DND-41 (cell line): ENCODE data around the gene GIPR.

ENCODE experiments used
- ATAC-seq: fragments of 200-7000 bp; cut with Tn5 transposase; 3 replicates; pipeline ENCODE4 v1.9.1; 2021; ENCODE audit warnings: low read depth; ENCODE audit not compliant: insufficient read depth
- DNase-seq: peaks from one replicate; pipeline ENCODE4 v3.0.0-alpha.2; 2020
- H2AFZ ChIP-seq: 2 replicates; pipeline ENCODE4 v1.6.0; 2012; ENCODE audit warnings: low read depth, low read length
- H3K27ac ChIP-seq: 2 replicates; pipeline ENCODE4 v1.5.1; 2012; ENCODE audit warnings: low read length, inconsistent platforms
- H3K27me3 ChIP-seq: fragments of 200-600 bp; sonication (generic); 2 replicates; pipeline ENCODE4 v1.6.0; 2012; ENCODE audit warnings: low read length, mild to moderate bottlenecking, inconsistent platforms; ENCODE audit not compliant: insufficient read depth, poor library complexity
- H3K36me3 ChIP-seq: 2 replicates; pipeline ENCODE4 v1.5.1; 2012; ENCODE audit warnings: low read length, inconsistent platforms; ENCODE audit not compliant: insufficient read depth
- H3K4me1 ChIP-seq: 2 replicates; pipeline ENCODE4 v1.5.1; 2012; ENCODE audit warnings: mild to moderate bottlenecking, low read length; ENCODE audit not compliant: insufficient read depth
- H3K4me2 ChIP-seq: 2 replicates; pipeline ENCODE4 v1.6.0; 2012; ENCODE audit warnings: mild to moderate bottlenecking, moderate library complexity, low read length, inconsistent platforms; ENCODE audit not compliant: insufficient read depth
- H3K4me3 ChIP-seq, 2 experiments: fragments of 200-600 bp in 1 of 2; shearing (Covaris generic) in 1 of 2; 2 replicates each; pipeline ENCODE4 v1.5.1; 2012 to 2016; ENCODE audit warnings: inconsistent platforms in 2 of 2, low read length in 2 of 2, mild to moderate bottlenecking in 2 of 2, low read depth in 1 of 2, moderate library complexity in 1 of 2
- H3K79me2 ChIP-seq: 2 replicates; pipeline ENCODE4 v1.6.0; 2012; ENCODE audit warnings: low read length, inconsistent platforms; ENCODE audit not compliant: insufficient read depth
- H3K9ac ChIP-seq: 2 replicates; pipeline ENCODE4 v1.6.0; 2012; ENCODE audit warnings: low read depth, mild to moderate bottlenecking, inconsistent platforms, low read length, moderate library complexity
- H3K9me3 ChIP-seq: 2 replicates; pipeline ENCODE4 v1.5.1; 2012; ENCODE audit warnings: low read length, moderate library complexity, mild to moderate bottlenecking, inconsistent platforms; ENCODE audit not compliant: insufficient read depth, severe bottlenecking
- H4K20me1 ChIP-seq: 2 replicates; pipeline ENCODE4 v1.6.0; 2012; ENCODE audit warnings: low read length; ENCODE audit not compliant: insufficient read depth
- EZH2 ChIP-seq: IDR thresholded peaks from 3 replicates; pipeline ENCODE4 v1.6.1; 2012; ENCODE audit warnings: borderline replicate concordance, low read depth, mild to moderate bottlenecking, moderate library complexity, low read length, inconsistent platforms; ENCODE audit not compliant: severe bottlenecking
- TF ChIP-seq, protein P1 (sequence below): IDR thresholded peaks from 2 replicates; pipeline ENCODE4 v1.5.1; 2012; ENCODE audit warnings: borderline replicate concordance, low read length, moderate library complexity, mild to moderate bottlenecking; ENCODE audit not compliant: poor library complexity, severe bottlenecking; ENCODE audit errors: extremely low read depth

GIPR gene

GRCh38 chr19:45674946-45675345 lies 6.9 kb downstream of the GIPR start:
- H4K20me1 ChIP-seq = no peaks in the 10 kb centered on the region
- no peak overlapping the region for H3K9ac ChIP-seq
- H2AFZ ChIP-seq = no peak overlapping the region
- H3K4me3 ChIP-seq = no peak overlapping the region
- no peaks in the 10 kb centered on the region for H3K36me3 ChIP-seq
- DNase-seq (no peak), ATAC-seq (no peak)
- H3K79me2 ChIP-seq = no peaks in the 10 kb centered on the region
- TF ChIP-seq EZH2 = no peak
- TF ChIP-seq, protein P1, sequence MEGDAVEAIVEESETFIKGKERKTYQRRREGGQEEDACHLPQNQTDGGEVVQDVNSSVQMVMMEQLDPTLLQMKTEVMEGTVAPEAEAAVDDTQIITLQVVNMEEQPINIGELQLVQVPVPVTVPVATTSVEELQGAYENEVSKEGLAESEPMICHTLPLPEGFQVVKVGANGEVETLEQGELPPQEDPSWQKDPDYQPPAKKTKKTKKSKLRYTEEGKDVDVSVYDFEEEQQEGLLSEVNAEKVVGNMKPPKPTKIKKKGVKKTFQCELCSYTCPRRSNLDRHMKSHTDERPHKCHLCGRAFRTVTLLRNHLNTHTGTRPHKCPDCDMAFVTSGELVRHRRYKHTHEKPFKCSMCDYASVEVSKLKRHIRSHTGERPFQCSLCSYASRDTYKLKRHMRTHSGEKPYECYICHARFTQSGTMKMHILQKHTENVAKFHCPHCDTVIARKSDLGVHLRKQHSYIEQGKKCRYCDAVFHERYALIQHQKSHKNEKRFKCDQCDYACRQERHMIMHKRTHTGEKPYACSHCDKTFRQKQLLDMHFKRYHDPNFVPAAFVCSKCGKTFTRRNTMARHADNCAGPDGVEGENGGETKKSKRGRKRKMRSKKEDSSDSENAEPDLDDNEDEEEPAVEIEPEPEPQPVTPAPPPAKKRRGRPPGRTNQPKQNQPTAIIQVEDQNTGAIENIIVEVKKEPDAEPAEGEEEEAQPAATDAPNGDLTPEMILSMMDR = no peak
- H3K4me2 ChIP-seq = no peak overlapping the region
- no peak overlapping the region for H3K27ac ChIP-seq
- no peaks in the 10 kb centered on the region for H3K4me1 ChIP-seq
- no peaks in the 10 kb centered on the region for H3K27me3 ChIP-seq
- no peaks in the 10 kb centered on the region for H3K9me3 ChIP-seq

- Histone ChIP-seq H3K4me3 (no peak overlapping the region), H3K79me2 (no peaks in the 10 kb centered on the region), H3K36me3 (no peaks in the 10 kb centered on the region), H3K4me2 (no peak overlapping the region), H4K20me1 (no peaks in the 10 kb centered on the region), H3K27ac (no peak overlapping the region), H3K27me3 (no peaks in the 10 kb centered on the region), H3K9me3 (no peaks in the 10 kb centered on the region), H3K4me1 (peaks cover 11% of the 10 kb centered on the region), H3K9ac (no peak overlapping the region), H2AFZ (no peak overlapping the region)
- DNase-seq (no peak), ATAC-seq (no peak)
- no peak for TF ChIP-seq EZH2
- TF ChIP-seq, protein P1 = no peak
Measured at GRCh38 chr19:45676851-45677263, 8.8 kb downstream of the GIPR start.

DNA sequence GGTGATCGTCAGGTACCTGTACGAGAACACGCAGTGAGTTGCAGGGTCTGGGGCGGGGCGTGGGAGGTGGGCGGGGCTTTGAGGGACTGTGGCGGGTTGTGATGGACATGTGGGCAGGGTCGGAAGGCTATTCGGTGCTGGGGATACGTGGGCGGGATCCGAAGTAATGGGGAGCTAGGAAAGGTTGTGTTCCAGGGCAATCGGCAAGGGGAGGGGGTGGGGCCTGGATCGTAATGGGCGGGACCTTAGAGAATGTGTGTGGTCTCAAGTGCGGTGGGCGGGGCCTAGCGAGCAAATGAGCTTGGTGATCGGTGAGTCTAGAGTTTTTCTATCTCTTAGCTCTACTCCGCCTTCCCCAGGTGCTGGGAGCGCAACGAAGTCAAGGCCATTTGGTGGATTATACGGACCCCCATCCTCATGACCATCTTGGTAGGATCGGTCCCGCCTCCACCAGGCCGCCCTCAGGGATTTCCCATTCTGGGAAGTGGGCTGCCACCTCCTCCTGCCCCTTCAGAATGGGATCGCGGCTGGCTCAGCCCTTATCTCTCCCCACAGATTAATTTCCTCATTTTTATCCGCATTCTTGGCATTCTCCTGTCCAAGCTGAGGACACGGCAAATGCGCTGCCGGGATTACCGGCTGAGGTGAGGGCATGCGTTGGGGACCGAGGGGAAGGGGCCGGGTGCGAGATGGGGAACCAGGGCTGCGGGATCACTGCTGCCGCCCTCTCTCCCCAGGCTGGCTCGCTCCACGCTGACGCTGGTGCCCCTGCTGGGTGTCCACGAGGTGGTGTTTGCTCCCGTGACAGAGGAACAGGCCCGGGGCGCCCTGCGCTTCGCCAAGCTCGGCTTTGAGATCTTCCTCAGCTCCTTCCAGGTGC lies 9.6 kb downstream of the GIPR start:
- H3K4me3 ChIP-seq = no peak overlapping the region
- TF ChIP-seq EZH2 = no peak
- TF ChIP-seq, protein P1 = no peak
- no peaks in the 10 kb centered on the region for H3K27me3 ChIP-seq
- ATAC-seq (no peak), DNase-seq (no peak)
- no peak overlapping the region for H3K9ac ChIP-seq
- H3K36me3 ChIP-seq = no peaks in the 10 kb centered on the region
- no peak overlapping the region for H3K4me2 ChIP-seq
- H3K79me2 ChIP-seq = no peaks in the 10 kb centered on the region
- no peak overlapping the region for H2AFZ ChIP-seq
- H3K9me3 ChIP-seq = no peaks in the 10 kb centered on the region
- no peak overlapping the region for H3K27ac ChIP-seq
- no peaks in the 10 kb centered on the region for H4K20me1 ChIP-seq
- peaks cover 14% of the 10 kb centered on the region for H3K4me1 ChIP-seq
